Stimulated activated CD8-positive, alpha-beta memory T cell treated with anti-CD3 and anti-CD28 coated beads, Interleukin-4, amount 100 ng/mL, for 48 hours (primary cell): ENCODE data around the gene LRRN3.

Experiments used
- DNase-seq: peaks from one replicate; pipeline ENCODE4 v3.0.0-alpha.2; 2020

Gene LRRN3

GRCh38 chr7:111080495-111081105, 10.3 kb upstream of the LRRN3 start:
- DNase-seq: no peak

- no peak for DNase-seq
These were observed 9.2 kb upstream of the LRRN3 start for GRCh38 chr7:111081546-111082267.

GRCh38 chr7:111082351-111082750, 8.6 kb upstream of the LRRN3 start:
- no peak for DNase-seq

GRCh38 chr7:111083413-111083812, 7.5 kb upstream of the LRRN3 start:
- peak; percentile 37 for DNase-seq

DNA sequence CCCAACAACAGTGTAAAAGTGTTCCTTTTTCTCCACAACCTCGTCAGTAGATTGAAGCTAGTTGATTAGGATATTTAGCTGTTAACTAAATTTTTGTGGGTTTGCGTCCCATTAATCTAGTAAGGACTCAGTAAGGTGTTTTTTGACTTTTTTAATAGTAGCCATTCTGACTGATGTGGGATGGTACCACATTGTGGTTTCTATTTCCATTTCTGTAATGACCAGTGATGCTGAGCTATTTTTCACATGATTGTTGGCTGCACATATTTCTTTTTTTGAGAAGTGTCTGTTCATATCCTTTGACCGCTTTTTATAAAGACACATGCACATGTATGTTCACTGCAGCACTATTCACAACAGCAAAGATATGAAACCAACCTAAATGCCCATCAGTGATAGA, 5.6 kb upstream of the LRRN3 start:
- no peak for DNase-seq

GRCh38 chr7:111086532-111086931, 4.4 kb upstream of the LRRN3 start:
- no peak for DNase-seq

DNA sequence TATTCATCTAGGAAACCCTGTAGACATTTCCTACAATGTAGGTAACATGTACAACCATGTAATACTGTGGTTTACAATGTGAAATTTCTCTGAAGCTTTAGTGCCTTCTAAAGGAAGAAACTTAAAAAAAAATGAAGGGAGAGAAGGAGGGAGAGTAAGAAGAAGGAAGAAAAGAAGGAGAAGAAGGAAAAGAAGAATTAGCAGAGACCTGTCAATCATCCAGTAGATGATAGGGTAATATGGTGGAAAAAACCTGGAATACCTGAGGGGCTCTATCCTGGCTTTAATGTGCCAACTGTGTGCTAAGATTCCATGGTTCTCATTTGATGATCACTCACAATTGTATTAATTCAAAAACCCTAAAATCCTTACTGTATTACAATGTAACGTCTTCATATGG, 2.6 kb upstream of the LRRN3 start:
- no peak for DNase-seq

GRCh38 chr7:111089822-111090426, 1.0 kb upstream of the LRRN3 start:
- no peak for DNase-seq

- DNase-seq: no peak
These were observed 849 bp downstream of the LRRN3 start for GRCh38 chr7:111091593-111092358.

DNA sequence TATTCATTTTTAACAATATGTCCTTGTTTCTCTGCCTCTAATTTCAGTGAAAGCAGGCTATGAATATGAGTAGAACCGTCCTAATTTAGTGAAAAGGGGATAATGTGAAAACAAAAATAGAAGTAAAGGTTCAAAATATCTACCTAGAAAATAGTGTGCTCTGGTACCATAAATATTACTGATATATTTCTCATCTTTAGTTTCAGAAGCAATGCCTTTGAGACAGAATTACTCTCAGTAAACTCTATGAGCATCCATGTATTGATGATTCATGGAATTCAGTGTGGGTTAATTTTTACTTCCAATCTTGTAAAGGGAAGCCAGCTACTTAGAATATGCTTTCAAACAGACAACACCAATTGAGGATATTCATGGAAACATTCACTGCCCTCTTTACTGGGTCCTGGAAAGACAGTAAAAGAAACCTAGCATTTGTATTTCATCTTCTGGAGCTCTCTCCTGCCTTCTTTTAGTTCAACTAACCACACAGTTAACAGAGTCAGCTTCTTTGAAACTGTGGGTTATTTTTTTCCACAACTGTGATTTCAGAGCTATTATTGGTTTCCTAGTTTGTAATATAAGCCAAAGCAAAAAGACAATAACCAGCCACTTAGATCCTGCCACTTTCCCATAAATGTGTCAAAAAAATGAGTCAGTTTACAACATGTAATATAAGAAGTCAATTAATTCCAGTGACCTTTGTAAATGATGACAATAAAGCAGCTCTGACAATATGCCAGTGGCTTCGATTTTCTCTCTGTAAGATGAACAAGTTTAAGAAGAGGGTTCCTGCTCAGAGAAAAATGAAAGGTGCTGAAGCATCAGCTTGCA, 1.7 kb downstream of the LRRN3 start:
- DNase-seq: no peak

- no peak for DNase-seq
These were observed 2.6 kb downstream of the LRRN3 start for GRCh38 chr7:111093496-111093895.

DNA sequence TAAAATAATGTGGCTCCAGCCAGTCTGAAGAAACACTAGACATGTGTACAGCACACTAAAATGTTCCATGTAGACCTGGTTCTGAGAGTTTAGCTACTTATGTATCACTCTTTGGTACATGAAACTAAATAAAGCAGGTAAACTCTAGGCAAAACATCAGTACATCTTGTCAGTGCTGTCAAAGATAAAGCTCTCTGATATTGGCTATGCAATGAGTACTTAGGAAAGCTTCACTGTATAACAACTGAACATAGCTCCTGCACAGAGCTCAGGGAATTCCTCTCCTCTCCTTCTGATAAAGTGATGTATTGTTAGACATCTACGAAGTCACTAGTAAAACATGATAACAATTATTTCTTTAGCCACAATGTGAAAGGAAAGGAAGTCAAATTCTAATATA, 3.5 kb downstream of the LRRN3 start:
- DNase-seq: no peak

DNA sequence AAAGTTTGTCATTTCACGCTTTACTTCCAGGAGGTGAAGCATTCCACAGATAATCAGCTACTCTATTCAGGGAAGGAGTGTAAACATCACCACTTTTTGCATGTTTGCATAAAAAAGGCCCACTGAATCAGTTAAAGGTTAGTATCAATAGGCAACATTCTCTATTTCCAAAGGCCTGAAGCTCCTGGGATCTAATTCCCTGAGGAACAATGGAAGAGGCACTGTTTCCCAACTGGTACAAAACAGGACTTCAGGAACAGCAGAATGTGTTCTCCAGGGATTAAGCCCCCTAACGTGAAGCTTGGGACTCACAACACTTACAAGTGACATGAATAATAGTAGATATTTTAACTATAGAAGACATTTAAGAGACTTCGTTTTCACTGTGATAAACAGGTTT, 6.1 kb downstream of the LRRN3 start:
- DNase-seq: no peak

DNA sequence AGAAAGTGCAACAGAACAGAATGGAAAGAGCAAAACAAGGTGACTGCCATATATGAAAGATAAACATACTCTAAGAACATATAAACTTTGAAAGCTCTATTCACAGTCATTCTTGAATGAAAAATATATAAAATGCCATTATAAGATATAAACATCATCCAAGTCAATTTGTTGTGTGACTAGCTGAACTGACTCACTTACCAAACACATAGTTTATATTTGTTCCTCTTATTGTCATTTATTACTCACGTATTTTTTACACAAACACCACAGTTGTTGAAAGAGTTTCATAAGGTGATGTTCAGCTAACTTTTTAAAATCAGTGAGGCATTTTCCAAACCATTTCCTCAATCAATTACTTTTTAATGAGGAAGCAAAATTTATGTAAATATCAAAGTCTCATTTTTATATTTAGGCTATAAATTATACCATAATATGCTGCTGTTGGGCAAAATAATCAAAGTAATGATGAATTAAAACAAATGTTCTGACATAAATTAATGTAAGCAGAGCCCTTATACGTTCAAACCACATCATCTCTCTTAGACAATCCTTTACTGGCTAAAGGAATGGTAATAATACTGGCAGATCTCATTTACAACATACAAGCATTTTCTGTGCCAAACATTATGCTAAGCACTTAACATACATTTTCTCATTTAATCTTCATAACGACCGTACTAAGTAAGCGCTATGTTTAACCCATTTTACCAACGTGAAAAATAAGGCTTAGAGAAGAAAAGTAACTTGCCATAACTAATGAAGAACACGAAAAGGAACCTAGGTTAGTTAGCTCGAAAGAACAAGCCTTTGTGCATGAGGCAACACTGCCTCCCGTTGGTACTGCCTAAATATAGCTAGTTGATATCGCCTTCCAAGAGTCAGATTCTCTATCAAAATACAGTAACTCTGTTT, 7.3 kb downstream of the LRRN3 start:
- DNase-seq: peak; percentile 56

- no peak for DNase-seq
These were observed 8.0 kb downstream of the LRRN3 start for GRCh38 chr7:111098926-111099250.

DNA sequence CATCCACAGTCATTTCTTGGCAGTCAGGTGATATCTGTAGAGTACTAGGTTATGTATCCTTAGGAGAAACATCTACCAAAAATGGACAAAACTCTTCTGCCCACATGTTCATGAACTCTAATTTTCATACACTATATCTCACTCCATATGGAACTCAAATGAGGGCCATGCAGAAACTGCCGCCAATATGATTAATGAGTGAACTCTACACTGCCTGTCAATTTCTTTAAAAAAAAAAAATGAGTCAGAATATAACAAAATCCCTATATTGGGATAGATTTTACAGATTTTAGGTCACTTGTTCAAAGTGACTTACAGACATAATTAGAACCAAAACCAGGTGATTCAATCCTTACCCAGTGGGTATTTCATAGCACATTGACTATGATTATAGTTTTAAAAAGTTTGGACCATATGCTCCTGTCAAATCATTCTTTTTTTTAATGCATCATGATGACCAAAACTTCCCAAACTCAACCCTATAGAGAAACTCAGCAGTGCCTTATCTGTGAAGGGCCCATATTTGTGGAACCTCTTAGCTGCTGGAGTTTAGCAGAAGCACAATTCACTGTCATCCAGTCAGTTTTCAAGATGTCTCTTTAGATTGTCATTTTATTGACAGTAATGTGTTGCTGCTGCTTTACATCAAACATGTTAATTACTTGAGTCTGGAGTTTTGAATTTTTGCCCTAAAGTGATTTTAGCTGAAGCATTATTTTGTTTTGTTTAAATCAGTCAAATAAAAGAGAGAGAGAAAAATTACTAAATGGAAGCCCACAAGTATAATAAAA, 11.1 kb downstream of the LRRN3 start:
- DNase-seq: no peak

GRCh38 chr7:111103136-111103535, 12.2 kb downstream of the LRRN3 start:
- DNase-seq: no peak

DNA sequence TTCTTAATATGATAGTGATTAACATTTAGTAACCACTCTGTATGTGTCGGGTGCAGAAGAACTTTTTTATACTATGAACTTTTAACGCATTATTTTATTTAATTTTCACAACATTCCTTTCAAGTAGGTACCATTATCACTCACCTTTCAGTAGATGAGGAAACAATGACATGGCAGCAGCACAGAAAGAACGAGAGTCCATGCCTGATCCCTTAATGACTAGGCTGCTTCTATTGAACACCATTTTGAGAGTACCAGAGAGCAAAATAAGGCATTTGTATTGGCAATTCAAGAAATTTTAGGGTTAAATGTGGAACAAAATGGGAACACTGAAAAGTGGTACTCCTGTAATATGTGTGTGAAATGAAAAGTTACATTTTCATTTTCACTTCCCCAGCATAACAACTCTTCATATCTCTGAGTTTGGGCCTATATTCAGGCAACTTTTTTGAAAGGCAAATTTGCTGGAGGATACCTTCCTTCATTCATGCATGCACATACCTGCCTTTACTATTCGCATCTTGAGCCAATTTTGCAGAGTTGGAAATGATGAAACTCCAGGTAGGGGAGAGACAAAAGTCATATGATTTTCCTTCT, 12.8 kb downstream of the LRRN3 start:
- DNase-seq: no peak

DNA sequence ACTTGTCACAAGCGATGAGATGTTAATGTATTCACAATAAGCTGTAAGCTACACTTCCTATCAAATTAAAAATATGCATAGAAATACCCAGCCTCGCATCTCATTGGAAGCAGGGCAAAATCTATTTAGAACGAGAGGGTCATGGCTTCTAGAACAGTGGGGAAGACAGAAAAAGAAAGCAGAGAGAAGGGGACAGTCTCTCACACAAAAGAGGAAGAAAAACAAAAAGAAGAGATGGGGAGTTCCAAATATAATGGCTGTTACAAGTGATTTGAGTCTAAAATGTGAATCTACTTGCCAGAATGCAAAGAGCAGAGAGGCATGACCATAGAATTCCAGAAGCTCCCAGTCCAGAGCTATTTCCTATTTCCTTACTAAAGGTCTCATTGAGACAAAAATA, 13.8 kb downstream of the LRRN3 start:
- DNase-seq: no peak

- no peak for DNase-seq
These were observed 14.3 kb downstream of the LRRN3 start for GRCh38 chr7:111105269-111105668.

GRCh38 chr7:111107579-111107978, 16.7 kb downstream of the LRRN3 start:
- DNase-seq: no peak
